HepG2 (cell line): ENCODE measurements around the gene RUSF1. TPM values are rescaled to one million over a fixed set of nuclear protein-coding genes. Genes with fewer than 3 reads are reported as not detected.

Experiments used
- ARID5B ChIP-seq: IDR thresholded peaks from 2 replicates; pipeline ENCODE4 v1.4.0; 2020; ENCODE audit warnings: mild to moderate bottlenecking, missing genetic modification reagents
- CBFB ChIP-seq: sonication (generic); formaldehyde crosslinking; IDR thresholded peaks from 2 replicates; pipeline ENCODE4 v1.4.0; 2020; ENCODE audit warnings: missing genetic modification reagents
- CTCF ChIP-seq: sonication (generic); formaldehyde crosslinking; IDR thresholded peaks from 2 replicates; pipeline ENCODE4 v1.5.0; 2020; ENCODE audit warnings: mild to moderate bottlenecking, missing genetic modification reagents, moderate library complexity
- EP300 ChIP-seq, 3 experiments: sonication (generic) in 1 of 3; formaldehyde crosslinking in 1 of 3; IDR thresholded peaks; 2 replicates each; pipeline versions ENCODE4 v1.5.1 to v1.6.1; 2011 to 2020; ENCODE audit warnings: low read depth in 2 of 3, low read length in 2 of 3, borderline replicate concordance in 1 of 3, improper control_type of control experiment in 1 of 3, mild to moderate bottlenecking in 1 of 3, missing genetic modification reagents in 1 of 3, moderate library complexity in 1 of 3
- GABPB1 ChIP-seq: IDR thresholded peaks from 2 replicates; pipeline ENCODE4 v1.6.1; 2016; ENCODE audit warnings: mild to moderate bottlenecking, missing genetic modification reagents, moderate library complexity, missing compliant biosample characterization
- HMGXB4 ChIP-seq, 2 experiments: sonication (generic) in 1 of 2; formaldehyde crosslinking in 1 of 2; IDR thresholded peaks; 2 replicates each; pipeline versions ENCODE4 v1.4.0 to v1.6.1; 2018 to 2020; ENCODE audit warnings: missing genetic modification reagents in 2 of 2, borderline replicate concordance in 1 of 2, low read depth in 1 of 2, mild to moderate bottlenecking in 1 of 2, missing biosample characterization in 1 of 2
- IRX3 ChIP-seq: sonication (generic); formaldehyde crosslinking; IDR thresholded peaks from 2 replicates; pipeline ENCODE4 v1.8.1; 2023; ENCODE audit warnings: mild to moderate bottlenecking, low read depth, missing genetic modification reagents, borderline replicate concordance
- JARID2 ChIP-seq: sonication (generic); formaldehyde crosslinking; IDR thresholded peaks from 2 replicates; pipeline ENCODE4 v1.8.1; 2023; ENCODE audit warnings: missing genetic modification reagents, inconsistent platforms; ENCODE audit not compliant: insufficient replicate concordance
- LBX2 ChIP-seq: sonication (generic); formaldehyde crosslinking; IDR thresholded peaks from 2 replicates; pipeline ENCODE4 v1.5.0; 2020; ENCODE audit warnings: missing genetic modification reagents, mild to moderate bottlenecking, borderline replicate concordance
- MAZ ChIP-seq, 2 experiments: sonication (generic) in 1 of 2; formaldehyde crosslinking in 1 of 2; IDR thresholded peaks; 2 replicates each; pipeline versions ENCODE4 v1.5.0 to v1.6.1; 2012 to 2020; ENCODE audit warnings: low read depth in 2 of 2, mild to moderate bottlenecking in 2 of 2, borderline replicate concordance in 1 of 2, improper control_type of control experiment in 1 of 2, low read length in 1 of 2, missing genetic modification reagents in 1 of 2, moderate library complexity in 1 of 2
- NFYC ChIP-seq: IDR thresholded peaks from 2 replicates; pipeline ENCODE4 v1.6.1; 2016; ENCODE audit warnings: missing genetic modification reagents, missing compliant biosample characterization
- NR2F6 ChIP-seq, 2 experiments: IDR thresholded peaks; 2 replicates each; pipeline ENCODE4 v1.6.1; 2016; ENCODE audit warnings: antibody characterized with exemption in 1 of 2, mild to moderate bottlenecking in 1 of 2
- NR3C1 ChIP-seq: sonication (generic); formaldehyde crosslinking; IDR thresholded peaks from 2 replicates; pipeline ENCODE4 v1.4.0; 2020; ENCODE audit warnings: missing genetic modification reagents
- TP53 ChIP-seq: sonication (generic); formaldehyde crosslinking; conservative IDR thresholded peaks from 2 replicates; pipeline ENCODE4 v1.4.0; 2020; ENCODE audit warnings: missing genetic modification reagents
- ZNF138 ChIP-seq: sonication (generic); formaldehyde crosslinking; IDR thresholded peaks from 2 replicates; pipeline ENCODE4 v1.5.0; 2020; ENCODE audit warnings: mild to moderate bottlenecking, low read depth, missing genetic modification reagents
- ZNF350 ChIP-seq: sonication (generic); formaldehyde crosslinking; IDR thresholded peaks from 2 replicates; pipeline ENCODE4 v1.4.0; 2020; ENCODE audit warnings: mild to moderate bottlenecking, low read depth, missing genetic modification reagents, borderline replicate concordance
- ZNF674 ChIP-seq: sonication (generic); formaldehyde crosslinking; IDR thresholded peaks from 2 replicates; pipeline ENCODE4 v1.5.0; 2020; ENCODE audit warnings: low read depth, mild to moderate bottlenecking, missing genetic modification reagents
- ZSCAN31 ChIP-seq: sonication (generic); formaldehyde crosslinking; IDR thresholded peaks from 2 replicates; pipeline ENCODE4 v1.5.0; 2020; ENCODE audit warnings: low read depth, mild to moderate bottlenecking, missing genetic modification reagents
- polyA plus RNA-seq, 8 experiments: library from polyadenylated mRNA; depleted of rRNA in 3 of 8; stranded (reverse) in 7 of 8; unstranded in 1 of 8; fragments of >200 nt; fragmentation: Illumina TruSeq in 4 of 8; extraction: Trizol in 4 of 8; gene quantifications; 2 replicates each; pipeline versions ENCODE4 v1.2.1 to v1.2.3, GENCODE V29; 2011 to 2016; ENCODE audit warnings: low read depth in 4 of 8, missing spikeins in 1 of 8, mixed read lengths in 1 of 8; ENCODE audit not compliant: insufficient read depth in 1 of 8
- total RNA-seq, 5 experiments: library from RNA; depleted of rRNA; stranded (reverse); fragments of >200 nt; fragmentation: Illumina TruSeq; extraction: Trizol; gene quantifications; 2 replicates each; pipeline ENCODE4 v1.2.3, GENCODE V29; 2016; ENCODE audit warnings: low read depth in 1 of 5

The RUSF1 gene
- total and polyA plus RNA-seq, 2 of the 13 experiments (the other 11 are each of a cell fraction or from before 2014, with no cell fraction given), result 40.8 to 50.2 TPM

GRCh38 chr16:31458073-31458843, 49.9 kb downstream of the RUSF1 start (continued):
- TF ChIP-seq HMGXB4 (CRISPR knock-in tag; IDR thresholded peaks at IDR 0.05; ENCODE audit: borderline replicate concordance in 1 of 2, low read depth in 1 of 2), result peak; percentile 96 to 98
- TF ChIP-seq TP53 (CRISPR knock-in tag), result no peak
- TF ChIP-seq MAZ (IDR thresholded peaks at IDR 0.05; ENCODE audit: borderline replicate concordance, low read depth, low read length), result peak; percentile 65; the same call in 1 of the 2 replicates
- peak; percentile 92 for TF ChIP-seq MAZ (CRISPR knock-in tag; IDR thresholded peaks at IDR 0.05; ENCODE audit: low read depth)
- TF ChIP-seq CTCF, result peak; percentile 93
- peak; percentile 39 to 59; a peak in 3 of 4 replicates for TF ChIP-seq EP300 (IDR thresholded peaks at IDR 0.05; ENCODE audit: low read depth in 2 of 2, low read length in 2 of 2)
- peak; percentile 51; the same call in 1 of the 2 replicates for TF ChIP-seq EP300 (CRISPR knock-in tag; IDR thresholded peaks at IDR 0.05; ENCODE audit: borderline replicate concordance)
- TF ChIP-seq ZNF350 (CRISPR knock-in tag), result peak; percentile 82; the same call in 1 of the 2 replicates
- no peak; the same call in 1 of the 2 replicates for TF ChIP-seq LBX2
- peak; percentile 74; the same call in 1 of the 2 replicates for TF ChIP-seq GABPB1 (CRISPR knock-in tag)
- TF ChIP-seq ZNF674 (CRISPR knock-in tag), result peak; percentile 85; the same call in 1 of the 2 replicates
- no peak; the same call in none of the 2 replicates for TF ChIP-seq NFYC
- TF ChIP-seq NR3C1 (CRISPR knock-in tag), result no peak
- TF ChIP-seq NR2F6 (IDR thresholded peaks at IDR 0.05), result no peak
- TF ChIP-seq NR2F6 (CRISPR knock-in tag; IDR thresholded peaks at IDR 0.05), result peak; percentile 78
- TF ChIP-seq JARID2 (CRISPR knock-in tag), result no peak
- peak; percentile 81 for TF ChIP-seq ARID5B (CRISPR knock-in tag)
- TF ChIP-seq ZSCAN31 (CRISPR knock-in tag), result peak; percentile 95; the same call in 1 of the 2 replicates
- TF ChIP-seq IRX3 (CRISPR knock-in tag), result peak; percentile 85; the same call in 1 of the 2 replicates
- TF ChIP-seq ZNF138 (CRISPR knock-in tag), result peak; percentile 96; the same call in 1 of the 2 replicates
- TF ChIP-seq CBFB (CRISPR knock-in tag), result peak; percentile 77; the same call in 1 of the 2 replicates
